Duodenal mucosa (tissue), 2 donors: ENCODE results near the gene TBC1D24.
"Not testable (repeated sequence)": the region's sequence is repeated elsewhere in the genome, so short reads cannot be mapped to it uniquely, and the experiment has no call there.

Experiments
- H3K27ac ChIP-seq: one replicate; pipeline ENCODE4 v1.7.0; 2013; ENCODE audit warnings: low read depth, low read length
- H3K27me3 ChIP-seq, 2 donors: one replicate each; pipeline ENCODE4 v1.7.0; 2013; ENCODE audit warnings: low read length in 2 of 2, control low read depth in 1 of 2; ENCODE audit not compliant: insufficient read depth in 2 of 2, control insufficient read depth in 1 of 2
- H3K36me3 ChIP-seq, 2 donors: one replicate each; pipeline ENCODE4 v1.7.0; 2013; ENCODE audit warnings: low read length in 2 of 2, control low read depth in 1 of 2; ENCODE audit not compliant: insufficient read depth in 2 of 2, control insufficient read depth in 1 of 2
- H3K4me1 ChIP-seq, 2 donors: one replicate each; pipeline ENCODE4 v1.7.0; 2013; ENCODE audit warnings: low read length in 2 of 2, control low read depth in 1 of 2; ENCODE audit not compliant: insufficient read depth in 2 of 2, control insufficient read depth in 1 of 2
- H3K4me3 ChIP-seq, 2 donors: one replicate each; pipeline ENCODE4 v1.7.0; 2013; ENCODE audit warnings: low read length in 2 of 2, low read depth in 1 of 2
- H3K9ac ChIP-seq, 2 donors: one replicate each; pipeline ENCODE4 v1.7.0; 2013; ENCODE audit warnings: low read length in 2 of 2, low read depth in 1 of 2
- H3K9me3 ChIP-seq, 2 donors: one replicate each; pipeline ENCODE4 v1.7.0; 2013; ENCODE audit warnings: low read length in 2 of 2, control low read depth in 1 of 2; ENCODE audit not compliant: control insufficient read depth in 1 of 2

TBC1D24 gene

GRCh38 chr16:2528161-2529060, 53.5 kb downstream of the TBC1D24 start:
- Histone ChIP-seq H3K9ac (no peak overlapping the region), H3K27ac (no peak overlapping the region), H3K9me3 (no peaks in the 10 kb centered on the region), H3K4me3 (no peak overlapping the region), H3K36me3 (peaks cover 11 to 36% of the 10 kb centered on the region in 2 donors), H3K4me1 (peaks cover 18 to 31% of the 10 kb centered on the region in 2 donors), H3K27me3 (no peaks in the 10 kb centered on the region)

DNA sequence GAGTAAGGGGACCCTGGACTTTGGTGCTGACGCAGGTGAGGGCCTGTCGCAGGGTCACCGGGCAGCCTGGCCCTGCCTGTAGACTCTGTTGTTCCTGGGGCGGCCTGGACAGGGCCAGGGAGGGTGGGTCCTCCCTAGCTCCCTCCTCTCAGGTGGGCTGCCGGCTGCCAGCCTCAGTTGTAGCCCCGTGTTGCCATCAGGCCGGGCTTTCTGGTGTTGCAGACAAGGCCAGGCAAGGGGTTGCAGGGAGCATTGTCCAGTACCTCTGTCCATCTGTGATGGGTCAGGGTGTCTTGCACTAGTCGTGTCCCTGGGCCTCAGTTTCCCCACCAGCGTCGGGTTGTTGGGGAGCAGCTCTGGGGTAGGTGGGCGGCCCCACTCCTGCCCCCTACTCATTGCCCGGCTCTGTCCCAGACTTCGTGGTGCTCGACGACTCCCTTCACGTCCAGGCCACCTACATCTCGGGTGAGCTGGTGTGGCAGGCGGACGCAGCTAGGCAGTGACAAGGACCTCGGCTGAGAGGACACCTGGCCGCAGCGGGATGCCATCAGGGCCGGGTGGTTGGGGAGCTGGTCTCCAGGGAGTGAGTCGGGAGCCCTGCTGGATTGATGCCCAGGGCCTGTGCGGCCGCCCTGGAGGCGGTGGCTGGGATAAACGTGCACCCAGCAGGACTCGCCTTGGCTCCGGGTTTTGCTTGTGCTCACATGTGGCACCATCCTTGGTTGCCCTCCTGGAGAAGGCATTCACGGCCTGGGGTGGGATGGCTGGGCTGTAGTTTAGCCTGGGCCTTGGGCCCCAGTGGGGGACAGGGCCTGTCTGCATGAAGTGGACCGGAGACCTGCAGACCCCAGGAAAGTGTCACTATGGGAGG, 54.4 kb downstream of the TBC1D24 start:
- Histone ChIP-seq H3K4me1 (peaks cover 10 to 23% of the 10 kb centered on the region in 2 donors), H3K36me3 (peaks cover 11 to 35% of the 10 kb centered on the region in 2 donors), H3K9me3 (no peaks in the 10 kb centered on the region)

GRCh38 chr16:2529961-2530628, 55.2 kb downstream of the TBC1D24 start:
- no peak overlapping the region for H3K9ac ChIP-seq
- no peaks in the 10 kb centered on the region for H3K27me3 ChIP-seq
- H3K4me1 ChIP-seq: peaks cover 4 to 15% of the 10 kb centered on the region in 2 donors
- no peak overlapping the region for H3K27ac ChIP-seq
- H3K9me3 ChIP-seq: no peaks in the 10 kb centered on the region
- peaks cover 11 to 35% of the 10 kb centered on the region in 2 donors for H3K36me3 ChIP-seq
- no peak overlapping the region for H3K4me3 ChIP-seq

More for the DNA sequence above, 54.4 kb downstream of the TBC1D24 start:
- Histone ChIP-seq H3K4me3 (no peak overlapping the region), H3K9ac (no peak overlapping the region), H3K27ac (no peak overlapping the region), H3K27me3 (no peaks in the 10 kb centered on the region)

- Histone ChIP-seq H3K27ac (no peak overlapping the region), H3K27me3 (no peaks in the 10 kb centered on the region), H3K36me3 (peaks cover 11 to 35% of the 10 kb centered on the region in 2 donors), H3K9me3 (no peaks in the 10 kb centered on the region), H3K9ac (peak overlapping the region in 1 of 2 donors; percentile 49), H3K4me1 (peaks cover 4 to 13% of the 10 kb centered on the region in 2 donors), H3K4me3 (peak overlapping the region in 1 of 2 donors; percentile 66)
Measured at GRCh38 chr16:2530629-2531318, 55.8 kb downstream of the TBC1D24 start.

DNA sequence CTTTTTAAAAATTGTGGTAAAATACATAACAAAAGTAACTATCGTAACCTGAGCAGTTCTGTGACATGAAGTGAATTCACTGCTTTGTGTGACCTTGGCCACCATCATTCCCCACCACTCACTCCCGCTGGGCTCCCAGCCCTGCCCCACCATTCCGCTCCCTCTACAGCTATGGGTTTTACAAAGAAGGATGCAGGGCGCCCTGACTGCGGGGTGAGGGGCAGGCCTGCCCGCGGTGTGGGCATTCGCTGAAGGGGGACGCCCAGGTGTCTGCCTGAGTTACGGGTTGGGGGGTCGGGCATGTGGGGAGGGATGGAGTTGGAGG, 56.4 kb downstream of the TBC1D24 start, which contains the start of gene CEMP1:
Gene CEMP1, minus strand, starts transcription at position 38 of the 325 bp plus-strand sequence. CDS start 335 bp downstream, outside the sequence.
- Histone ChIP-seq H3K9ac (peak within 1 kb of the TSS; percentile 85 to 96), H3K27me3 (no peaks in the 10 kb centered on the region), H3K9me3 (no peaks in the 10 kb centered on the region), H3K4me1 (peaks cover 5 to 16% of the 10 kb centered on the region in 2 donors), H3K4me3 (peak within 1 kb of the TSS; percentile 74 to 82), H3K36me3 (peaks cover 11 to 32% of the 10 kb centered on the region in 2 donors), H3K27ac (peak within 1 kb of the TSS; percentile 89)

GRCh38 chr16:2531696-2532493, 57.0 kb downstream of the TBC1D24 start:
- H3K4me1 ChIP-seq: peaks cover 7 to 17% of the 10 kb centered on the region in 2 donors

DNA sequence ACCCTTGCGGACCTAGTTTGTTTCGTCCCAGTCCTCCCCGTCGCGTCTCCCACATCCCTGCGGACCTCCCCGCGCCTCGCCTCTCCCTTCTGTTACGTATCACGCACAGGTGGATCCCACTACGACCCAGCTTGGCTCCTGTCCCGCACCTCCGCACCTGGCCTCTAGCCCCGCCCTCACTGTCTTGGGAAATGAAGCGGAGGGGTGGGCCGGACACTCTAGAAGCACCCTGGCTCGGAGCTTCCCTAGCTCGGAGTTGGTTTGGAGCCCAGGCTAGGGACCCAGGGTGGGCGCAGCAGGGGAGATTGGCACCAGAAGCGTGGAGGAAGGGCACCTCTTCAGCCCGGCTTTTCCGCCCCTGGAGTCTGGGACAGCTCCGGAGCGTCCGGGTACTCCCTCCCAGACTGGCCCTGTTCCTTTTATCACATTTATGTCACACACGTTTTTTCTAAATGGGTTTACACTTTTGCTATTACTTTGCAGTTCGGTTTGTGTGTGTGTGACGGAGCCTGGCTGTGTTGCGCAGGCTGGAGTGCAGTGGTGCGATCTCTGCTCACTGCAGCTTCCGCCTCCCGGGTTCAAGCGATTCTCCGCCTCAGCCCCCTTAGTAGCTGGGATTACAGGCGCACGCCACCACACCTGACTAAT, 57.7 kb downstream of the TBC1D24 start:
- peaks cover 11 to 26% of the 10 kb centered on the region in 2 donors for H3K36me3 ChIP-seq
- H3K4me3 ChIP-seq: peak overlapping the region; percentile 71 to 82
- peak overlapping the region; percentile 85 to 96 for H3K9ac ChIP-seq
- H3K27ac ChIP-seq: peak overlapping the region; percentile 87
- peaks cover 7 to 17% of the 10 kb centered on the region in 2 donors for H3K4me1 ChIP-seq
- H3K9me3 ChIP-seq: no peaks in the 10 kb centered on the region
- H3K27me3 ChIP-seq: no peaks in the 10 kb centered on the region

More at GRCh38 chr16:2531696-2532493, 57.0 kb downstream of the TBC1D24 start:
- Histone ChIP-seq H3K9me3 (no peaks in the 10 kb centered on the region), H3K4me3 (peak overlapping the region; percentile 74 to 82), H3K27ac (peak overlapping the region; percentile 89), H3K9ac (peak overlapping the region; percentile 85 to 96), H3K27me3 (no peaks in the 10 kb centered on the region), H3K36me3 (peaks cover 11 to 31% of the 10 kb centered on the region in 2 donors)

GRCh38 chr16:2533142-2533755, 58.3 kb downstream of the TBC1D24 start:
- H3K4me3 ChIP-seq: peak overlapping the region; percentile 71 to 82
- H3K36me3 ChIP-seq: peaks cover 9 to 20% of the 10 kb centered on the region in 2 donors
- H3K27ac ChIP-seq: peak overlapping the region; percentile 87
- not testable (repeated sequence) for H3K27me3 ChIP-seq, H3K9me3 ChIP-seq
- H3K4me1 ChIP-seq: peaks cover 7 to 17% of the 10 kb centered on the region in 2 donors
- peak overlapping the region; percentile 85 to 96 for H3K9ac ChIP-seq
